Measurements from ENCODE around the gene ATP7B. TPM values are rescaled to one million over a fixed set of nuclear protein-coding genes. Genes with fewer than 3 reads are reported as not detected.
"Not testable (repeated sequence)": the region's sequence is repeated elsewhere in the genome, so short reads cannot be mapped to it uniquely, and the experiment has no call there.

Gene ATP7B
- total RNA-seq, 1 experiment from 2014 or later = 5.6 TPM

DNA sequence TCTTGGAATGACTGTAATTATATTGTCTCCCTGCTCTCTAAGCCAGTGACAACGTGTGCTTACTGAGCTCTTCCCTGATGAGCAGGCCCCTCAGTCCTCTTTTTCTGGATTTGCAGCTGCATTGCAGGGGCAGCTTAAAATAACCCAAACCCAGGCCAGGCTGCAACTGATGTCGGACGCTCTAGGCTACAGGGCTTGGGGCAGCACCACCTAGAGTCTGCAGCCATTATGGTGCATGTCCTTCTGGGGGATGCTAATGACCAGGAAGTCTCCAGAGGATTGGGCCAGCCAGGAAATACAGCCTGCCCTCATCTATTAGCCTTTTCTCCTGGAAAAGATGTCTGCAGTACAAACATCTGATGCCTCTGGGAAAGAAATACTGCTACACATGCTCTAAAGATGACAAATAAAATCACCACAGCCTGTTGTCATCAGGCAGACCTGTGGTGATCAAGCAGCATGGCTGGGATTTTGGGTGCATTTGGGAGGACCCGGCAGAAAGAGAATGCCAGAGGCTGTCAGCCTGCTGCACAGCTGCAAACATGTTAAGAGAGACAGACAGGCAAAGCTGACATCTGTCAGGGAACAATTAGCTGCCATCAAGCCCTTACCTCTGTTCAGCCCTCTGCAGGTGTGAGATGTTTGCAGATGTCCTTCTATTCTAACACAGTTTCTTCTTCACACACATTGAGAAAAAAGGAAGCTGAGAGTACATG is 97.7 kb downstream of the ATP7B start:
- Mint-ChIP-seq H3K27ac (ENCODE audit: unreplicated experiment) (no peak overlapping the region), H3K4me1 (ENCODE audit: low read depth, unreplicated experiment) (no peaks in the 10 kb centered on the region), H3K27me3 (ENCODE audit: unreplicated experiment) (peaks cover 14% of the 10 kb centered on the region), H3K36me3 (ENCODE audit: insufficient read depth, unreplicated experiment) (no peaks in the 10 kb centered on the region), H3K9me3 (ENCODE audit: low read depth, unreplicated experiment) (no peaks in the 10 kb centered on the region), H3K4me3 (ENCODE audit: low read depth, unreplicated experiment) (no peak overlapping the region)
- BruUV-seq (replicated peaks) = no TSS peak
- CTCF ChIA-PET = no interaction called here
- intact Hi-C loops (cut with micrococcal nuclease; ENCODE audit: unreplicated experiment) = no loop called here
- TF ChIP-seq, protein P1, sequence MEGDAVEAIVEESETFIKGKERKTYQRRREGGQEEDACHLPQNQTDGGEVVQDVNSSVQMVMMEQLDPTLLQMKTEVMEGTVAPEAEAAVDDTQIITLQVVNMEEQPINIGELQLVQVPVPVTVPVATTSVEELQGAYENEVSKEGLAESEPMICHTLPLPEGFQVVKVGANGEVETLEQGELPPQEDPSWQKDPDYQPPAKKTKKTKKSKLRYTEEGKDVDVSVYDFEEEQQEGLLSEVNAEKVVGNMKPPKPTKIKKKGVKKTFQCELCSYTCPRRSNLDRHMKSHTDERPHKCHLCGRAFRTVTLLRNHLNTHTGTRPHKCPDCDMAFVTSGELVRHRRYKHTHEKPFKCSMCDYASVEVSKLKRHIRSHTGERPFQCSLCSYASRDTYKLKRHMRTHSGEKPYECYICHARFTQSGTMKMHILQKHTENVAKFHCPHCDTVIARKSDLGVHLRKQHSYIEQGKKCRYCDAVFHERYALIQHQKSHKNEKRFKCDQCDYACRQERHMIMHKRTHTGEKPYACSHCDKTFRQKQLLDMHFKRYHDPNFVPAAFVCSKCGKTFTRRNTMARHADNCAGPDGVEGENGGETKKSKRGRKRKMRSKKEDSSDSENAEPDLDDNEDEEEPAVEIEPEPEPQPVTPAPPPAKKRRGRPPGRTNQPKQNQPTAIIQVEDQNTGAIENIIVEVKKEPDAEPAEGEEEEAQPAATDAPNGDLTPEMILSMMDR (IDR thresholded peaks at IDR 0.05; ENCODE audit: unreplicated experiment) = no peak
- DNase-seq = no peak

DNA sequence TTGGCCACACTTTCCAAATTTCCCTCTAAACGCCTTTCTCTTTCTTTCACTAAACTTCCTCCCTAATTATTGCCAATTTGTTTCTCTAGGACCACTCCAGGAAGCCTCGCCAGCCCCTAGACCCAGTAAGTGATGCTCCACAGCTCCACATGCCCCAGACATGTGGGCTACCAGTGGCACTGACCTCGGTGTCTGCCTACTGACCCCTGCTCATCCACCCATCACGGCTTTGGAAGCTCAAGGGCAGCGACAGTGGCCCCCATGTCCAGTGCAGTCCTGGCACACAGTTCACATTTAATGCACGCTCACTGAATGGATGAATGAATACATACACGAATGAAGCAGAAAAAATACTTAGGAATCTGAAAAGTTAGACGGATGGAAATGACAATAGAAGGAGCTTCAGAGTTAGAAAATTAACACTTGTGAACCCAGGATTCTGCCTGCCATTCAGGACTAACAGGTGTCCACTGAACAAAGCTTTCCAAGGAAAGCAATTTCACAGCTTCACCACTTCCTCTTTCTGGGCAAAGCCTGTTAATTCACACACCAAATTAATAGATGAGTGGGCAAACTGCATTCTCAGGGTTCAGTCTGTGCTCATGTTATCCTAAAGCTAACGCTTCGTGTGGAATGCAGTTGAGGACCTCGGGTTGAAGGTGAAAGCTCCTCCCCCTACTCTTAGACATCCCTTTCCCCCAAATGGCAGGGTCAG is 98.6 kb downstream of the ATP7B start:
- no peaks in the 10 kb centered on the region for H3K4me1 Mint-ChIP-seq (ENCODE audit: low read depth, unreplicated experiment)
- BruUV-seq (replicated peaks) = no TSS peak
- no peak for DNase-seq
- intact Hi-C loops (cut with micrococcal nuclease; ENCODE audit: unreplicated experiment) = no loop called here
- H3K27me3 Mint-ChIP-seq (ENCODE audit: unreplicated experiment) = peaks cover 14% of the 10 kb centered on the region
- no peak overlapping the region for H3K4me3 Mint-ChIP-seq (ENCODE audit: low read depth, unreplicated experiment)
- CTCF ChIA-PET = no interaction called here
- no peak overlapping the region for H3K27ac Mint-ChIP-seq (ENCODE audit: unreplicated experiment)
- H3K9me3 Mint-ChIP-seq (ENCODE audit: low read depth, unreplicated experiment) = no peaks in the 10 kb centered on the region
- H3K36me3 Mint-ChIP-seq (ENCODE audit: insufficient read depth, unreplicated experiment) = no peaks in the 10 kb centered on the region
- TF ChIP-seq, protein P1 (IDR thresholded peaks at IDR 0.05; ENCODE audit: unreplicated experiment) = no peak

DNA sequence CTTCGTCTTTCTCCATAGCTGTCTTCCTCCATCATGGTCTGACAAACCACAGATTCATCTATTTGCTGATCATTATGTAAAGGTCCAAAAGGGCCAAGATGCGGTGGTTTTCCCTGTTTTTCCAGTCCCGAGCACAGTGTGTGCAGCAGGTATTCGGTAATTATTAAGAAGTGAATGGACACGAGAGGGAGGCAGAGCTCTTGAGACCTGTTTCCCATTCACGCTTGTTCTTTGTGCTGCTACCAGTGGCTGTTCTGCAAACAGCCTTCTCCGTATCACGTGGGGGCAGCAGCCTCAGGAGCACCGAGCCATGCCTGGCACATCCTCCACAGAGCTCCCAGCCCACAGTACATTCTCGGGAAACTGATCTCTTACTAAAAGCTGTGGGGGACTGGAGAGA is 99.2 kb downstream of the ATP7B start:
- Mint-ChIP-seq H3K36me3 (ENCODE audit: insufficient read depth, unreplicated experiment) (no peaks in the 10 kb centered on the region), H3K27ac (ENCODE audit: unreplicated experiment) (no peak overlapping the region), H3K4me1 (ENCODE audit: low read depth, unreplicated experiment) (no peaks in the 10 kb centered on the region), H3K27me3 (ENCODE audit: unreplicated experiment) (peaks cover 14% of the 10 kb centered on the region), H3K9me3 (ENCODE audit: low read depth, unreplicated experiment) (no peaks in the 10 kb centered on the region), H3K4me3 (ENCODE audit: low read depth, unreplicated experiment) (no peak overlapping the region)
- BruUV-seq (replicated peaks) = no TSS peak
- TF ChIP-seq, protein P1 (IDR thresholded peaks at IDR 0.05; ENCODE audit: unreplicated experiment) = no peak
- intact Hi-C loops (cut with micrococcal nuclease; ENCODE audit: unreplicated experiment) = no loop called here
- no peak for DNase-seq
- CTCF ChIA-PET = no interaction called here

DNA sequence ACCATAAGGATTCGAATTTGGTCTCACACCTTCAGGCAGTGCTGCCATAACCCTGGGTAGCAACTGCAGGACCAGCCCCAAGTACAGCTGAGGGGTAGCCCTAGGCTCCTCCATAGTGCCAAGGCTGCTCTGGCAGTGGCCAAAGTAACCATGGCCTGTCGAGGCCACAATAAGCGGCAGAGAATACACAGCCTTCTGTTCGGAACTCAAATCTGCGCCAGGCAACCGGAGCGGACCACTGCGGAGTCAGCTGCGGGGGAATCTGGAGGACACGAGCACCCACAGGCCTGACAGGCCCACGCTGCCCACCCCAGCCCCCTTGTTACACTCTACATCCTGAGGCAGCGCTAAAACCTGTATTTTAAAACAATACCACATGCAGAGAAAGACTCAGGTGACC is 100.7 kb downstream of the ATP7B start:
- CTCF ChIA-PET = no interaction called here
- Mint-ChIP-seq H3K27ac (ENCODE audit: unreplicated experiment) (no peak overlapping the region), H3K4me1 (ENCODE audit: low read depth, unreplicated experiment) (no peaks in the 10 kb centered on the region), H3K9me3 (ENCODE audit: low read depth, unreplicated experiment) (no peaks in the 10 kb centered on the region), H3K27me3 (ENCODE audit: unreplicated experiment) (peaks cover 14% of the 10 kb centered on the region), H3K36me3 (ENCODE audit: insufficient read depth, unreplicated experiment) (no peaks in the 10 kb centered on the region), H3K4me3 (ENCODE audit: low read depth, unreplicated experiment) (no peak overlapping the region)
- intact Hi-C loops (cut with micrococcal nuclease; ENCODE audit: unreplicated experiment) = no loop called here
- BruUV-seq (replicated peaks) = no TSS peak
- no peak for DNase-seq
- TF ChIP-seq, protein P1 (IDR thresholded peaks at IDR 0.05; ENCODE audit: unreplicated experiment) = no peak

DNA sequence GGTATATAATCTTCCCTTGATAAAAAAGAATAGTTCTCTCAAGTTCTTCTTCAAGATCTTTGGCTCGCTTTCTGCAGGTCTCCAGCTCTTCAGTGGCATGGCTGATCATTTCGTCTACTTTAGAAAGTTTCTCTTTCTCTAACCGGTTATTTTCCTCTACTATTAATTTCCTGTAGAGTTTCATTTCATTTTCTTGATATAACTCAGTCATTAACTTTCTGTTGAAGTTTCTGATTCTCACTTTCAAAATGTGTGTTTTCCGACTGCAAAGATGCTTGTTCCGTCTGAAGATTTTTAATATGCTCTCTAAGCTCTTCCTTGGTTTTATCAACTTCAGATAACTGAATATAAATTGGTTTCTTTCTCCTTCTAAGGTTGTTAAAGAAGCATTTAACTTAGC is 102.0 kb downstream of the ATP7B start:
- DNase-seq; intact Hi-C loops (cut with micrococcal nuclease; ENCODE audit: unreplicated experiment); CTCF ChIA-PET; H3K4me3 Mint-ChIP-seq (ENCODE audit: low read depth, unreplicated experiment); H3K27ac Mint-ChIP-seq (ENCODE audit: unreplicated experiment); H3K9me3 Mint-ChIP-seq (ENCODE audit: low read depth, unreplicated experiment); H3K4me1 Mint-ChIP-seq (ENCODE audit: low read depth, unreplicated experiment); H3K36me3 Mint-ChIP-seq (ENCODE audit: insufficient read depth, unreplicated experiment); BruUV-seq (replicated peaks): not testable (repeated sequence)
- H3K27me3 Mint-ChIP-seq (ENCODE audit: unreplicated experiment) = peaks cover 14% of the 10 kb centered on the region
